GM12878 (cell line): Measurements from ENCODE around the gene BSN.

Experiments used
- ASH2L ChIP-seq: fragments of 300-600, 200-600 bp; sonication (generic); IDR thresholded peaks from 2 replicates; pipeline ENCODE4 v1.6.1; 2017; ENCODE audit warnings: low read depth, mild to moderate bottlenecking, borderline replicate concordance
- CEBPB ChIP-seq, 2 experiments: fragments of 150-350 bp in 1 of 2; IDR thresholded peaks; 2 replicates each; pipeline ENCODE4 v1.6.1; 2012 to 2014; ENCODE audit warnings: low read depth in 2 of 2, low read length in 2 of 2, borderline replicate concordance in 1 of 2, inconsistent platforms in 1 of 2
- POLR2A ChIP-seq: IDR thresholded peaks from 2 replicates; pipeline ENCODE4 v1.6.1; 2011; ENCODE audit warnings: low read depth, mild to moderate bottlenecking, low read length
- TAF1 ChIP-seq: IDR thresholded peaks from 2 replicates; pipeline ENCODE4 v1.6.1; 2011; ENCODE audit warnings: mild to moderate bottlenecking, low read depth, low read length, borderline replicate concordance
- ZNF274 ChIP-seq: IDR thresholded peaks from one replicate; pipeline ENCODE4 v1.8.0; 2011; ENCODE audit not compliant: insufficient read length, insufficient read depth
- TF ChIP-seq, protein P1 (sequence below): fragments of 450-650 bp; IDR thresholded peaks from 2 replicates; pipeline ENCODE4 v1.6.1; 2016; ENCODE audit warnings: mild to moderate bottlenecking, moderate library complexity, borderline replicate concordance
- TF ChIP-seq, protein P2 (sequence below), 3 experiments: IDR thresholded peaks in 2 of 3; conservative IDR thresholded peaks in 1 of 3; 2 replicates each; pipeline ENCODE4 v1.5.1; 2011; ENCODE audit warnings: low read depth in 3 of 3, low read length in 3 of 3, mild to moderate bottlenecking in 3 of 3, control low read depth in 2 of 3, moderate library complexity in 2 of 3, inconsistent platforms in 1 of 3, mixed read lengths in 1 of 3; ENCODE audit not compliant: control insufficient read depth in 2 of 3, insufficient read depth in 1 of 3; ENCODE audit errors: extremely low read depth in 1 of 3
- TF ChIP-seq, protein P3 (sequence below): IDR thresholded peaks from 2 replicates; pipeline ENCODE4 v1.6.1; 2012; ENCODE audit warnings: low read depth, low read length, improper control_type of control experiment

DNA sequence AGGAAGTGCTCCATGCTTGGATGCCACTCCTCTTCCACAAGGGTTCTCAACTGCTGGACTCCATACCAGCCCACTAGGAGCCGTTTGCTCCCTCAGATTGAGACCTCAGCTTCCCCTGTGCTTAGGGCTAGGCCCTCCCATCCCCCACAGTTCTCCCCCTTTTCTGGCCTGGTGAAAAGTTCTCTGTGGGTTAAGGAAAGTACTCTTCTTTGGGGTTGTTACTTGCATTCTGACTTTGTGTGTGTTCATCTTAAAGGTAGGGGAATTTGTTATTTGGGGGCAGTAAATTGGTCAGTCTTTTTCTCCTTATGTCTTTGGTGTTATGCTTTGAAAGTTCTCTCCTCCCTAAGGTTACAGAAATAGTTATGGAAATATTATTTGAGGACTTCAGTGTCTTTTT, 95.9 kb downstream of the BSN start:
- TF ChIP-seq, protein P1, sequence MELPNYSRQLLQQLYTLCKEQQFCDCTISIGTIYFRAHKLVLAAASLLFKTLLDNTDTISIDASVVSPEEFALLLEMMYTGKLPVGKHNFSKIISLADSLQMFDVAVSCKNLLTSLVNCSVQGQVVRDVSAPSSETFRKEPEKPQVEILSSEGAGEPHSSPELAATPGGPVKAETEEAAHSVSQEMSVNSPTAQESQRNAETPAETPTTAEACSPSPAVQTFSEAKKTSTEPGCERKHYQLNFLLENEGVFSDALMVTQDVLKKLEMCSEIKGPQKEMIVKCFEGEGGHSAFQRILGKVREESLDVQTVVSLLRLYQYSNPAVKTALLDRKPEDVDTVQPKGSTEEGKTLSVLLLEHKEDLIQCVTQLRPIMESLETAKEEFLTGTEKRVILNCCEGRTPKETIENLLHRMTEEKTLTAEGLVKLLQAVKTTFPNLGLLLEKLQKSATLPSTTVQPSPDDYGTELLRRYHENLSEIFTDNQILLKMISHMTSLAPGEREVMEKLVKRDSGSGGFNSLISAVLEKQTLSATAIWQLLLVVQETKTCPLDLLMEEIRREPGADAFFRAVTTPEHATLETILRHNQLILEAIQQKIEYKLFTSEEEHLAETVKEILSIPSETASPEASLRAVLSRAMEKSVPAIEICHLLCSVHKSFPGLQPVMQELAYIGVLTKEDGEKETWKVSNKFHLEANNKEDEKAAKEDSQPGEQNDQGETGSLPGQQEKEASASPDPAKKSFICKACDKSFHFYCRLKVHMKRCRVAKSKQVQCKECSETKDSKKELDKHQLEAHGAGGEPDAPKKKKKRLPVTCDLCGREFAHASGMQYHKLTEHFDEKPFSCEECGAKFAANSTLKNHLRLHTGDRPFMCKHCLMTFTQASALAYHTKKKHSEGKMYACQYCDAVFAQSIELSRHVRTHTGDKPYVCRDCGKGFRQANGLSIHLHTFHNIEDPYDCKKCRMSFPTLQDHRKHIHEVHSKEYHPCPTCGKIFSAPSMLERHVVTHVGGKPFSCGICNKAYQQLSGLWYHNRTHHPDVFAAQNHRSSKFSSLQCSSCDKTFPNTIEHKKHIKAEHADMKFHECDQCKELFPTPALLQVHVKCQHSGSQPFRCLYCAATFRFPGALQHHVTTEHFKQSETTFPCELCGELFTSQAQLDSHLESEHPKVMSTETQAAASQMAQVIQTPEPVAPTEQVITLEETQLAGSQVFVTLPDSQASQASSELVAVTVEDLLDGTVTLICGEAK: no peak
- TF ChIP-seq TAF1: no peak
- TF ChIP-seq, protein P2, sequence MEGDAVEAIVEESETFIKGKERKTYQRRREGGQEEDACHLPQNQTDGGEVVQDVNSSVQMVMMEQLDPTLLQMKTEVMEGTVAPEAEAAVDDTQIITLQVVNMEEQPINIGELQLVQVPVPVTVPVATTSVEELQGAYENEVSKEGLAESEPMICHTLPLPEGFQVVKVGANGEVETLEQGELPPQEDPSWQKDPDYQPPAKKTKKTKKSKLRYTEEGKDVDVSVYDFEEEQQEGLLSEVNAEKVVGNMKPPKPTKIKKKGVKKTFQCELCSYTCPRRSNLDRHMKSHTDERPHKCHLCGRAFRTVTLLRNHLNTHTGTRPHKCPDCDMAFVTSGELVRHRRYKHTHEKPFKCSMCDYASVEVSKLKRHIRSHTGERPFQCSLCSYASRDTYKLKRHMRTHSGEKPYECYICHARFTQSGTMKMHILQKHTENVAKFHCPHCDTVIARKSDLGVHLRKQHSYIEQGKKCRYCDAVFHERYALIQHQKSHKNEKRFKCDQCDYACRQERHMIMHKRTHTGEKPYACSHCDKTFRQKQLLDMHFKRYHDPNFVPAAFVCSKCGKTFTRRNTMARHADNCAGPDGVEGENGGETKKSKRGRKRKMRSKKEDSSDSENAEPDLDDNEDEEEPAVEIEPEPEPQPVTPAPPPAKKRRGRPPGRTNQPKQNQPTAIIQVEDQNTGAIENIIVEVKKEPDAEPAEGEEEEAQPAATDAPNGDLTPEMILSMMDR (IDR thresholded peaks at IDR 0.05 in 2 of 3, conservative IDR thresholded peaks at IDR 0.05 in 1 of 3; ENCODE audit: control insufficient read depth in 2 of 3, extremely low read depth in 1 of 3, insufficient read depth in 1 of 3, low read depth in 3 of 3, low read length in 3 of 3): no peak
- no peak for TF ChIP-seq POLR2A
- TF ChIP-seq ASH2L: no peak
- TF ChIP-seq ZNF274: no peak
- TF ChIP-seq, protein P3, sequence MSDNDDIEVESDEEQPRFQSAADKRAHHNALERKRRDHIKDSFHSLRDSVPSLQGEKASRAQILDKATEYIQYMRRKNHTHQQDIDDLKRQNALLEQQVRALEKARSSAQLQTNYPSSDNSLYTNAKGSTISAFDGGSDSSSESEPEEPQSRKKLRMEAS: no peak
- no peak for TF ChIP-seq CEBPB (IDR thresholded peaks at IDR 0.05; ENCODE audit: borderline replicate concordance in 1 of 2, low read depth in 2 of 2, low read length in 2 of 2)
